K562 (cell line): ENCODE data around the gene C1QTNF3. TPM values are rescaled to one million over a fixed set of nuclear protein-coding genes. Genes with fewer than 3 reads are reported as not detected.

Experiments used
- ATAC-seq: fragments of 200-7000 bp; cut with Tn5 transposase; 3 replicates; pipeline ENCODE4 v1.9.1; 2020; ENCODE audit warnings: moderate library complexity
- BruUV-seq: library from RNA; stranded (reverse); fragments of 400-500 nt; replicated peaks from 2 replicates; lab custom pipeline; 2021; lab: Mats Ljungman, UMichigan
- CTCF ChIA-PET: fragments of 300-600 bp; formaldehyde crosslinking; extraction: SDS; loops from one replicate; lab custom pipeline; 2021; ENCODE audit warnings: low intra/inter-chr PET ratio; lab: Yijun Ruan, JAX
- POLR2A ChIA-PET: fragments of 300-600, 350-650 bp; sonication (Branson Sonifier 250); formaldehyde crosslinking; extraction: SDS; loops from one replicate; lab custom pipeline; 2021; ENCODE audit warnings: antibody characterized with exemption, inconsistent platforms; lab: Yijun Ruan, JAX
- DNase-seq, 4 experiments: peaks; one replicate each; pipeline versions ENCODE4 v3.0.0 to v3.0.0-alpha.2; 2011 to 2018; ENCODE audit warnings: low spot score in 3 of 4, mixed read lengths in 3 of 4; ENCODE audit errors: extremely low read depth in 1 of 4
- FAIRE-seq: peaks from 2 replicates; lab custom pipeline; 2011; peaks lifted over from hg19 to GRCh38; lab: Jason Lieb, UNC
- H2AFZ ChIP-seq: 2 replicates; pipeline ENCODE4 v1.6.0; 2011; ENCODE audit warnings: low read depth, low read length, control low read depth, inconsistent platforms
- H3K27ac ChIP-seq: fragments of 200-600 bp; 3 replicates; pipeline ENCODE4 v1.8.0; 2011; ENCODE audit warnings: low read depth, mild to moderate bottlenecking, control low read depth, inconsistent platforms, low read length, moderate library complexity, mixed read lengths; ENCODE audit errors: extremely low read depth
- H3K27me3 ChIP-seq, 2 experiments: fragments of 300-600 bp in 1 of 2; 2 replicates in 1 of 2; 3 replicates in 1 of 2; pipeline versions ENCODE4 v1.6.0 to v1.8.0; 2011; ENCODE audit warnings: inconsistent platforms in 2 of 2, low read length in 2 of 2, mild to moderate bottlenecking in 1 of 2, mixed read lengths in 1 of 2, moderate library complexity in 1 of 2; ENCODE audit not compliant: control insufficient read depth in 2 of 2, insufficient read depth in 2 of 2
- H3K36me3 ChIP-seq: fragments of 300-600 bp; 3 replicates; pipeline ENCODE4 v1.8.0; 2011; ENCODE audit warnings: mild to moderate bottlenecking, low read length, inconsistent platforms; ENCODE audit not compliant: control insufficient read depth, insufficient read depth
- H3K4me1 ChIP-seq, 2 experiments: fragments of 200-600 bp in 1 of 2; replicated peaks in 1 of 2; 2 replicates in 1 of 2; 3 replicates in 1 of 2; pipeline versions ENCODE4 v1.5.1 to v1.8.0; 2011; ENCODE audit warnings: inconsistent platforms in 2 of 2, low read length in 2 of 2, mild to moderate bottlenecking in 1 of 2, mixed read lengths in 1 of 2, moderate library complexity in 1 of 2; ENCODE audit not compliant: control insufficient read depth in 2 of 2, insufficient read depth in 2 of 2
- H3K4me2 ChIP-seq: 2 replicates; pipeline ENCODE4 v1.6.1; 2011; ENCODE audit warnings: low read length, control low read depth, inconsistent platforms, mixed read lengths; ENCODE audit not compliant: insufficient read depth
- H3K4me3 ChIP-seq: fragments of 200-600 bp; sonication (generic), shearing (Covaris generic); 2 replicates; pipeline ENCODE4 v1.5.1; 2016; ENCODE audit warnings: control low read depth, inconsistent platforms
- H3K79me2 ChIP-seq: fragments of 200-600 bp; 3 replicates; pipeline ENCODE4 v1.8.0; 2011; ENCODE audit warnings: low read length, inconsistent platforms; ENCODE audit not compliant: control insufficient read depth, insufficient read depth
- H3K9ac ChIP-seq, 2 experiments: 2 replicates each; pipeline versions ENCODE4 v1.6.0 to v1.6.1; 2011; ENCODE audit warnings: low read depth in 2 of 2, low read length in 2 of 2, control low read depth in 1 of 2, inconsistent platforms in 1 of 2, mild to moderate bottlenecking in 1 of 2, mixed read lengths in 1 of 2; ENCODE audit not compliant: insufficient read depth in 1 of 2
- H3K9me1 ChIP-seq: one replicate; pipeline ENCODE4 v1.6.0; 2011; ENCODE audit warnings: inconsistent platforms, mild to moderate bottlenecking, low read length, moderate library complexity; ENCODE audit not compliant: control insufficient read depth, insufficient read depth
- H3K9me3 ChIP-seq: replicated peaks from 2 replicates; pipeline ENCODE4 v1.5.1; 2011; ENCODE audit warnings: low read depth, low read length, inconsistent platforms; ENCODE audit not compliant: control insufficient read depth, insufficient read depth
- H4K20me1 ChIP-seq: replicated peaks from 2 replicates; pipeline ENCODE4 v1.6.1; 2011; ENCODE audit warnings: low read length, inconsistent platforms, mixed read lengths; ENCODE audit not compliant: control insufficient read depth, insufficient read depth
- CREM ChIP-seq: IDR thresholded peaks from 2 replicates; pipeline ENCODE4 v1.6.1; 2014; ENCODE audit warnings: antibody characterized with exemption, low read depth
- POLR2AphosphoS2 ChIP-seq: IDR thresholded peaks from 2 replicates; pipeline ENCODE4 v1.6.1; 2012; ENCODE audit warnings: low read length, improper control_type of control experiment
- ZNF134 ChIP-seq: fragments of 250-450 bp; sonication (Bioruptor Pico); conservative IDR thresholded peaks from 2 replicates; pipeline ENCODE4 v1.4.0; 2020
- ZNF140 ChIP-seq: fragments of 250-450 bp; sonication (Bioruptor Pico); IDR thresholded peaks from 2 replicates; pipeline ENCODE4 v1.8.0; 2021; ENCODE audit warnings: moderate library complexity, mild to moderate bottlenecking, inconsistent platforms
- WGBS: fragments of 100-300 bp; shearing (Covaris generic); methylation state at CpG from one replicate; pipeline ENCODE4 v1.1.6; 2016; ENCODE audit warnings: low coverage, mixed read lengths; ENCODE audit not compliant: insufficient coverage; ENCODE audit errors: missing lambda C conversion rate; 5-methylcytosine and 5-hydroxymethylcytosine counted together
- in situ Hi-C: fragments of 300-500 bp; cut with MboI; formaldehyde crosslinking; loops from 4 replicates; pipeline ENCODE4 v1.15.0; 2018; ENCODE audit warnings: inconsistent platforms, mixed read lengths
- intact Hi-C: fragments of 100-400 bp; cut with micrococcal nuclease; formaldehyde crosslinking; loops from 2 replicates; pipeline ENCODE4 v1.14.2; 2022
- polyA plus RNA-seq, 8 experiments: library from polyadenylated mRNA; depleted of rRNA in 4 of 8; stranded (reverse) in 5 of 8; unstranded in 3 of 8; fragments of >200 nt; fragmentation: Nextera tagmentation in 2 of 8; fragmentation: Illumina TruSeq in 1 of 8; extraction: Ambion mirVana in 2 of 8; extraction: Trizol in 1 of 8; gene quantifications; 2 replicates each; pipeline versions ENCODE4 v1.2.1 to v1.2.3, GENCODE V29; 2011 to 2014; ENCODE audit warnings: inconsistent platforms in 1 of 8, missing spikeins in 1 of 8
- total RNA-seq, 7 experiments: library from RNA; depleted of rRNA in 6 of 7; stranded (reverse); fragments of >200 nt in 6 of 7; fragmentation: Illumina TruSeq in 2 of 7; extraction: Trizol in 2 of 7; gene quantifications; 2 replicates each; pipeline versions ENCODE4 v1.2.1 to v1.2.3, GENCODE V29; 2011 to 2021; ENCODE audit warnings: low replicate concordance in 1 of 7
- TF ChIP-seq, protein P1 (sequence below): fragments of 450-650 bp; IDR thresholded peaks from 2 replicates; pipeline ENCODE4 v1.6.1; 2017; ENCODE audit warnings: antibody characterized with exemption

Gene C1QTNF3
- total and polyA plus RNA-seq, 9 of the 15 experiments (the other 6 are each of a cell fraction or from before 2014, with no cell fraction given), result 0.51 to 3.3 (median 2.0) TPM

DNA sequence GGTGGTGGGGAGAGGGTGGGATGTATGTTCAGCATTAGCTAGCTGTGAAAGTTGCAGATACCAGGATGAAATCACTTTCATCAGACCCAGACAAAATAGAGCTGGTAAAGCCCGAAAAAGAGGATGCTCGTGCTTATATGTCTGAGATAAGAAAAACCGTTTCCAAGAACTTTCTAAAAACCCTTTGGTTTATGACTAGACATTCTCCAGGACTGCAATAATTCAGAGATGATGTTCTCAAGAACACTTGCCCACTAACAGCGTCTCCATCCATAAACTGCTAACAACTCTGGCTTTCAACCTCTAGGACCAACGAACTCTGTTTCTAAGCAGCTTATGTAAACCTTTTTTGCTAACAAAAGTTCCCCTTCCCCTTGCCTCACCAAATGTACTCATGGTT lies 26.8 kb downstream of the C1QTNF3 start:
- intact Hi-C loops, result no loop called here
- POLR2A ChIA-PET, result no interaction called here

More for the DNA sequence above, 26.8 kb downstream of the C1QTNF3 start:
- H4K20me1 ChIP-seq, result no peaks in the 10 kb centered on the region
- CTCF ChIA-PET, result no interaction called here
- H3K4me2 ChIP-seq, result no peak overlapping the region
- WGBS, result 1% methylated on average over 5 of the region's 5 CpGs
- H3K4me1 ChIP-seq, result no peaks in the 10 kb centered on the region
- DNase-seq (no peak), ATAC-seq (no peak), FAIRE-seq (no peak)
- in situ Hi-C loops, result no loop called here
- H3K27ac ChIP-seq, result no peak overlapping the region
- H3K9ac ChIP-seq, result no peak overlapping the region
- H2AFZ ChIP-seq, result no peak overlapping the region
- H3K27me3 ChIP-seq, result peaks cover 0 to 3% of the 10 kb centered on the region in 2 experiments; a peak in 1 of 5 replicates
- H3K36me3 ChIP-seq, result no peaks in the 10 kb centered on the region
- no TSS peak for BruUV-seq
- no peak for TF ChIP-seq ZNF134 (CRISPR knock-in tag)
- TF ChIP-seq, protein P1, sequence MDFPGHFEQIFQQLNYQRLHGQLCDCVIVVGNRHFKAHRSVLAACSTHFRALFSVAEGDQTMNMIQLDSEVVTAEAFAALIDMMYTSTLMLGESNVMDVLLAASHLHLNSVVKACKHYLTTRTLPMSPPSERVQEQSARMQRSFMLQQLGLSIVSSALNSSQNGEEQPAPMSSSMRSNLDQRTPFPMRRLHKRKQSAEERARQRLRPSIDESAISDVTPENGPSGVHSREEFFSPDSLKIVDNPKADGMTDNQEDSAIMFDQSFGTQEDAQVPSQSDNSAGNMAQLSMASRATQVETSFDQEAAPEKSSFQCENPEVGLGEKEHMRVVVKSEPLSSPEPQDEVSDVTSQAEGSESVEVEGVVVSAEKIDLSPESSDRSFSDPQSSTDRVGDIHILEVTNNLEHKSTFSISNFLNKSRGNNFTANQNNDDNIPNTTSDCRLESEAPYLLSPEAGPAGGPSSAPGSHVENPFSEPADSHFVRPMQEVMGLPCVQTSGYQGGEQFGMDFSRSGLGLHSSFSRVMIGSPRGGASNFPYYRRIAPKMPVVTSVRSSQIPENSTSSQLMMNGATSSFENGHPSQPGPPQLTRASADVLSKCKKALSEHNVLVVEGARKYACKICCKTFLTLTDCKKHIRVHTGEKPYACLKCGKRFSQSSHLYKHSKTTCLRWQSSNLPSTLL, result no peak
- no peak for TF ChIP-seq ZNF140 (CRISPR knock-in tag)
- TF ChIP-seq CREM, result no peak
- TF ChIP-seq POLR2AphosphoS2, result no peak
- TF ChIP-seq, all 486 proteins: peak for 0
- Histone ChIP-seq H3K79me2 (no peaks in the 10 kb centered on the region), H3K9me1 (no peaks in the 10 kb centered on the region), H3K9me3 (no peaks in the 10 kb centered on the region), H3K4me3 (no peak overlapping the region)
